NCI-H1436 treated with DMSO at 0.1 percent for 48 hours (cell line): Measurements from ENCODE around the gene TM4SF1.
"Not testable (repeated sequence)": the region's sequence is repeated elsewhere in the genome, so short reads cannot be mapped to it uniquely, and the experiment has no call there.

Experiments used
- DNase-seq: peaks from one replicate; lab custom pipeline; 2025; lab: John Stamatoyannopoulos, UW

TM4SF1 gene

DNA sequence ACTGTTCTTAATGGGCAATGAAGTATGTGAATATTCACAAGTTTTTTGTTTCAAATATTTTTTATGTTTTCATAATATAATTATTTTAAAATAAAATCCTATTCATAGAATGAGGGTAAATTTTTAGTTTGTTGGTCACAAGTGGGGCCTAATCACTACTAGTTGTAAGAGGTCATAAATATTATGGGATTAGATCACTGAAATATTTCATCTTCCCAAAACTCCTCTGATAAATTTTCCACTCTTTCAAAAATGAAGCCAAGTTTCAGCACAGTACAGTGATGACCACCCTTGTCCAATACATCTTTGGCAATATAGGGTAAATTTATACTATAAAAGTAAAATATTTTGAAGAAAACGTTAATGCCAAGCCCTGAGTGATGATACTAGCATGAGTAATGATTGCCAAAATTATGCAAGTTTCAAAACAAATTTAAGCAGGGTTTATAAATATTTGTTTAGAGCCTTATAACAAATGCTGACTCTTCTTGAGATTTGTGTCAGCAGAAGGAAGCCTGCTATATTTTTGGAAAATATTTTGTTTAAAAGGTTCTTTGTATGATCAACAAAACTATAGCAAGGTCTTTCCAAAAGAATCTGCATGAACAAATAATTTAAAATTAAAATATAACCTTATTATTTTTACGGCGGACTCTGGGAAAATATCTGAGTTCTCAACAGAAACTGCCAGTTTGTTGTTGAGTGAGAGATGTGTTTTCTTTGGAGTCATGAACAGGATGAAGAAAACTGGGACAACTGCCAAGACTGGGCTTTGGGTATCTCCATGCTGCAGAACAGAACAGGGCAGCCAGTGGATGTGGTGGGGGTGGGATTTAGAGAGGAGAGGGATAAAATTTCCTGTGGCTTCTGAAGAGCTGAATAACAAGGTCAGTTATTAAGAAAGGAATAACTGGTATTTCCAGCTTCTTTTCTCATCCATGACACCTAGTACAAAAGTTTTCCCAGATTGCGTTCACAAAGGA lies 17.9 kb upstream of the TM4SF1 start:
- no peak for DNase-seq

DNA sequence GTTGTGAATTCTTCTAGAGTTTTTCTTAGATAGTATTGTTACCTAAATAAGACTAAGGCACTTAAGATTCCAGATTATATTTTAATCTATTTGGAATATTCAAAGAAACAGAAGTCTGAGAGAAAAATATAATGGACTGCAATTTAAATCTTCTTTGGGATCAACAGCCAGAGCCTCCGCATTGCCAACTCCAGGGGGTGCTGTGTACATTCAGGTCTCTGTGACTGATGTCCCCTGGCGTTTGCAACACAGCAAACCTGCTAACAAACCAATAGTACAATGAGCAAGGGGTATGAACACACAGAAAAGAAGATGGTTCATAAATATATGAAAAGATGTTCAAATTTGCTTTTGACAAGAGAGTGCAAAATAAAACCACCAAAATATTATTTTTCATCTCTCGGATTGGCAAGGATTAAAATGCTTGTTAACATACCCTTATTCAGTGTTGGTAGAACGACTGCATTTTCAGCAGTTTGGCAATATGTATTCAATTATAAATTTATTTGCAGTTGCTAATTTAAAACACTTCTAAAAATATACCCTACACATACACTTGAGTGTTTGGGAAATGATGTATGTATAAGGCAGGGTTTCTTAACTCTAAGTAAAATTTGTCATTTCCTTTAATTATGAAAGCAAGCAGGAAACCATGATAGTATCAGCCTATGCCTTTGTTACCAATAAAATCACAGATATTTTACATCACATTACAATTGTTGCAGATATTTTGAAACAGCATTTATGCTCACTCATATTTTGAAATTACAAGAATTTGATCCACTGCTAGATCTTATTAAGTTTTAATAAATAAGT lies 16.1 kb upstream of the TM4SF1 start:
- DNase-seq: peak; percentile 30

GRCh38 chr3:149391960-149392359 lies 14.5 kb upstream of the TM4SF1 start:
- DNase-seq: no peak

DNA sequence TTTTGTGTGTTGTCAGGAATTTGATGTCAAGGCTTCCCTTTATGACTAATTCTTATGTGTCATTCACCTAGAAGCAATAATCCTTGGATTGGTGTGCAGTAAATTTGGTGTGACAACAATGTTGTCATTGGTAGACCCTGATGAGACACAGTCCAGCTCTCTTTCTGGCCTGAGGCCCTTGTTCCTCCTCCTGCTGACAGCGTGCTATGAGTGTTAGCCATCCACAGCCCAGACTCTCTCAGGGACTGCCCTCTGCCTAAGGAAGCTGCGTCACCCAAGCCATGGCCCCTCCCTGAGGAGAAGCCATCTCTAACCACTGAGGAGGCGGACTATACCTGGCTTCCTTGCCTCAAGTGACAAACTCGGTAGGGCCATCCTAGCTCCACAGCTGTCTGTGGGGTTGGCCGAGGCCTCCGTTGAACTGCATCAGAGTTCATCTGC lies 13.3 kb upstream of the TM4SF1 start:
- no peak for DNase-seq

DNA sequence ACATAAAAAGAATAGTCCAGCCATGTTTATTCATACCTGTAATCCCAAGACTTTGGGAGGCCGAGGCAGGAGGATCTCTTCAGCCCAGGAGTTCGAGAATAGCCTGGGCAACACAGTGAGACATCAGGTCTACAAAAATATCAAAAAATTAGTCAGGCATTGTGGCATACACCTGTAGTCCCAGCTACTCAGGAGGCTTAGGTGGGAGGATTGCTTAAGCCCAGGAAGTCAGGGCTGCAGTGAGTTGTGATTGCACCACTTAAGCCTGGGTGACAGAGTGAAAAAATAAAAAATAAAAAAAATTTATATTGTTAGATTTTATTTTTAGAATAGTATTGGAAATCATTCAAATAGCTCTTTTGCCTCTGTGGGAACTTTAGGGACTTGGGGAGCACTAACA lies 12.8 kb upstream of the TM4SF1 start:
- DNase-seq: no peak

DNA sequence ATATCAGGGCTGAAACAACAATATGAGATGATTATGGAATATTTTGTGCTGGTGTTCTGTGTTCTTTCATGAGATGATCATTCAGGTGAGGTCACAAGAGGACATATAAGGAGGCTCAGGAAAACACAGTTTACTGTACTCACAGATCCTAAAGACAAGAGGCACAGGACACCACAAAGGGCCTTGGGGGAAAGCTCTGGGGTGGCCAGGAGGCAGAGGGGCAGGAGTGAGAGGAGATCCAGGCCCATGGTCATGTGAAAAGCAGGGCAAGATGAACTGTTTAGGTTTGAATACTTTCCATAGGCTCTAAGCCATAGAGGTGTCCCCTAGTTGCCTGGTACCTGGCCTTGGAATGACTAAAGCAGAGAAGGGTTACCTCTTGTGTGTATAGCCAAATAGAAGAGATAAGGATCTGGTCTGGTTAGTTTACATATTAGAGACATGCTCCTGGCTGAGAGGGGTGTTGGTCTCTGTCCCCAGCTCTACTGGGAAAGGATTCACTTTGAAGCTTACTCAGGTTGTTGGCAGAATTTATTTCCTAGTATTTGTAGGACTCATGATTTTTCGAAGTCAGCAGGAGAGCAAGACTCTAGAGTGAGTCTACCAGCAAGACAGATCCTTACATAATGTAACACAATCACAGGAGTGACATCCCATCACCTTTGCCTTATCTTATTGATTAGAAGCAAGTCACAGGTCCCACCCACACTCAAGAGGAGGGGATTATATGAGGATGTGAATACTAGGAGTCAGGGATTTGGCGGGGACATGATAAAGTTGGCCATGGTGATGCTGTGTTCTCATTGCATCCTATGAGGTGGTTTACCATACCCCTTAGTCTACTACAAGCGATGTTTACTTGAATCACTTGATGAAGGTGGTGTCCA lies 11.3 kb upstream of the TM4SF1 start:
- DNase-seq: no peak

DNA sequence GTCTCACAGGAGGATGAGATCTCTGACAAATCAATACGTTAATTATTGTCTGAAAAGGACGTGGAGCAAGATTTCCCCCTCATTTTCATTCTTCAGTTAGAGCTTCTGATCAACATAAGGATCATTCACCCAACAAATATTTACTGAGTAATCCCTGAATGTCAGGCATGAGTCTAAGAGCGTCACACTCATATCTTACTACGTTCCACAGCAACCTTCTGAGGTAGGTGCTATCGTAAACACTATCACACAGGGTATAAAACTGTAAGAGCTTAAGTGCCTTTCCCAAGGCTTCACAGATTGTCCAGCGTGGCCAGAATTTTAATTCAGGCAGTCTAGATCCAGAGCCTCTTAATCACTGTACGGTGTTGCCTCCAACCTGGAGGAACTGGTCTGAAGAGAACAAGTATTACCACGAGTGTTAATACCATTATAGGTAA lies 10.6 kb upstream of the TM4SF1 start:
- DNase-seq: no peak

- no peak for DNase-seq
Observed at GRCh38 chr3:149386299-149386606, 8.8 kb upstream of the TM4SF1 start.

DNA sequence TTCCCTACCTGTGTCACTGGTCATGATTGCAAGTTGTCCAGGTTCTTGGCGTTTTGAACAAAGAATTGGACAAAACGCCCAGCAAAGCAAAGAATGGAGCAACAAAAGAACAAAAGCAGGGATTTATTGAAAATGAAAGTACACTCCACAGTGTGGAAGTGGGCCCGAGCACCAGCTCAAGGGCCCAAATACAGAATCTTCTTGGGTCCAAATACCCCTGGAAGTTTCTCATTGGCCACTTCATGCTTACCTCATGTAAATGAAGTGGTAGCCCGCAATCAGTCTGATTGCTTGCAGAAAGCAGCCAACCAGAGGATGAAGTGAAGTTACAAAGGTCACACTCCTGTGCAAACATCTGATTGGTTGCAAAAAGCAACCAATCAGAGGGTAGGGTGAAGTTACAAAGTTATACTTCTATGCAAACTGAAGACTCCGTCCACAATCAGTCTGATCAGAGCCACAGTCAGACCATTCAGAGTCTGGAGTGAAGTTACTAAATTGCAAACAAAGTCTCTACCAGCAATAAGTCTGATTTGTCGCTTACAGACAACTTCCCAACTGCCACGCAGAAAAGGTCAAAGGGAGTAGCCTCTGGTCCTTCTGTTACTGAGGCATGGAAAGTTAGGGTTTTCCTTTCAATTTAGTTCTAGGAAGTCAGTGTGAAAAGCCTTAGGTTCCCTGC lies 8.3 kb upstream of the TM4SF1 start:
- no peak for DNase-seq

DNA sequence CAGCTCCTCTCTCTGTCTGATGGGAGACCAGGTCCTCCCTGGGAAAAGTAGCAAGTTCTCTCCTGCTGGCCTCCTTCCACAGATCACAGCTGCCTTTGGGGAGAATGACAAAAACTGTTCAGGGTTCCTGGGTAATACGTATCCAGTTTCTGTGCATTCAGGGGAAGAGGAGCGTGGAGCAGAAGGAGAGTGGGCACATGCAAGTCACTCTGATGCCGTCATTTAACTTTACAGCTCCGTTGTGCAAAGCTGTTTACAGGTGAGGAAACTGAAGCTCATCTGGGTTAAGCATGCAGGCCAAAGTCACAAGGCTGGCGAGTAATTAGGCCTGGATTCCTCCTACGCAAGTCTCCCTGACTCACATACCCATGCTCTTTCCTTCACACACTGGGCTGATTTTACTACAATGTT lies 7.5 kb upstream of the TM4SF1 start:
- no peak for DNase-seq

DNA sequence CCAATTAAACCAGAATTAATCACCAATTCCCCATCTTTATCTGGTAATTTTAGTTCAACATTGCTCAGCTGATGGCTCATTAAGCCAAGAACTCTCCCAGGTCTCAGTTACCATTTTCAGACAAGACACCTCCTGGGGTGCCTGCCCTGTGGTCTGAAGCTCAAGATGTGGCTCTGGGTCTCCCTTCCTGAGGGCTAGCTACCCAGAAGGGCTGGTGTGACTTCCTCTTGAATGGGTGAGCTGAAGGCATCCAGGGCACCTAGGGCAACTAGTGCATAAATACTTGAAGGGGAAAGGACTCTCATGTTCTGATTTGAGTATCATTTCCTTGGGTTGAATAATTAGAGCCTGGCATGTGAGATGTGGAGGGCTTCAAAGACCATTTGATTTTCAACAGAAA lies 6.7 kb upstream of the TM4SF1 start:
- DNase-seq: no peak

- no peak for DNase-seq
Observed at GRCh38 chr3:149383703-149384102, 6.3 kb upstream of the TM4SF1 start.

DNA sequence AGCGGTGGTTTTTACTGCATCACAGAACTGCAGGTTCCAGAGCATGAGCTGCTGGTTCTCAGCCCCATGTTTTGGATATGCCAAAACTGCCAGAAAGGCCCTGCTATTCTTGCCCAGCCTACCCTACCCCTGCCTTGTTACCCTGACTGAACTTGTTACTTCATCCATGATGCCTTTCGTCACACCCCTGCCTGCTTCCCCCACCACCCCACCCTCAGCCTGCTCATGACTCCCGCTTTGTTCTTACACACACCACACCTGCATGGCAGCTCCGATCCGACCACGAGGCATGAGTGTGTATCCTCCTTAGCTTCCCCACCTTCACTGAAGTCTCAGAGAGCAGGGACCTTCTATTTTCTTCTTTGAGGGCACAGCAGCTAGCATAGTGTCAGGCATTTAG lies 5.1 kb upstream of the TM4SF1 start:
- no peak for DNase-seq

DNA sequence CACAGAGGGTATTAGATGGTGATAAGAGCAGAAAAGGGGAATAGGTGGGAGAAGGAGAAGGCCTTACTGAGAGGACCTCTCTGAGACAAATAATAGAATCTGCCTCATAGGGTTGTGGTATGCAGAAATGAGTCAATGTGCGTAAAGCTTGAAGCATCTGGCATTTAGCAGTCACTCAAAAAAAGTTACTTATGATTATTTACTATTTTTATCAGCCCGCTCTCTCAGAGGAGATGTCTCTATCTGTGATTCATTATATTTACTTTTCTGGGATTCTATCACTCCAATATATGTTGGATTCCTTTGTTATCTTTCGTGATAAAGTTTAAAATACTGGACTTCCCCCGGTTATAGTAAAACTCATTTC lies 4.6 kb upstream of the TM4SF1 start:
- DNase-seq: no peak

GRCh38 chr3:149381173-149382100 lies 4.0 kb upstream of the TM4SF1 start:
- DNase-seq: no peak

DNA sequence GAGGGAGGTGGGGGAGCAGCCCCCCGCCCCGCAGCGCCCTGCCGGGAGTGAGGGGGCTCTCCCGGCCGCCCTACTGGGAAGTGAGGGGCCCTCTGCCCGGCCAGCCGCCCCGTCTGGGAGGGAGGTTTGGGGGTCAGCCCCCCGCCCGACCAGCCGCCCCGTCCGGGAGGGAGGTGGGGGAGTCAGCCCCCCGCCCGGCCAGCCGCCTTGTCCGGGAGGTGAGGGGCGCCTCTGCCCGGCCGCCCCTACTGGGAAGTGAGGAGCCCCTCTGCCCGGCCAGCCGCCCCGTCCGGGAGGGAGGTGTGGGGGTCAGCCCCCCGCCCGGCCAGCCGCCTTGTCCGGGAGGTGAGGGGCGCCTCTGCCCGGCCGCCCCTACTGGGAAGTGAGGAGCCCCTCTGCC lies 2.8 kb upstream of the TM4SF1 start:
- not testable (repeated sequence) for DNase-seq

- DNase-seq: no peak
Observed at GRCh38 chr3:149378478-149379309, 1.2 kb upstream of the TM4SF1 start.

GRCh38 chr3:149376718-149377407 lies 586 bp downstream of the TM4SF1 start:
- DNase-seq: no peak
